Measurements from ENCODE around the gene ERO1B.
"Not testable (repeated sequence)": the region's sequence is repeated elsewhere in the genome, so short reads cannot be mapped to it uniquely, and the experiment has no call there.

Gene ERO1B

GRCh38 chr1:236321101-236321500 is 39.3 kb upstream of the ERO1B start:
- DNase-seq (ENCODE audit: low read depth): no peak
- H3K4me3 ChIP-seq (ENCODE audit: low read depth, low read length): no peak overlapping the region
- no peak for TF ChIP-seq CTCF (IDR thresholded peaks at IDR 0.05; ENCODE audit: low read depth, low read length, missing control alignments)

DNA sequence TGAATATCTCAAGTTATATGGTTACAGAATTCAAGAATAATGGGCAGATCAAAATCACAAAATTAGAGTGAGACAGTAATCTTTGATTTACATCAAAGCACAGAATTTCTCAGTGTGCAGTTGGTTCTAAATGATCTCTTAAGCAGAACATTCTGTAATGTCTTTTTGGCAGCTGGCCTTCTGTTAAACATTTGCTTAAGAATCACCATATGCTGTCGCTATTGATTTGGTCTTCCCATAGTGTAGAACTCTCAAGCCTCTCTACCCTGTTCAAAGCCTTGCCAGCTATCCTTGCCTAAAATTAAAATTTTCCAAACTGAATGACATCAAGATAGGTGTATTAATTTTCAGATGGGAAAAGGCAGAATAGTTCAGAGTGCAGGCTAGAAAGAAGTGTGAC is 38.9 kb upstream of the ERO1B start:
- no peak overlapping the region for H3K4me3 ChIP-seq (ENCODE audit: low read depth, low read length)
- DNase-seq (ENCODE audit: low read depth): no peak
- no peak for TF ChIP-seq CTCF (IDR thresholded peaks at IDR 0.05; ENCODE audit: low read depth, low read length, missing control alignments)

GRCh38 chr1:236320214-236320613 is 38.5 kb upstream of the ERO1B start:
- no peak for DNase-seq (ENCODE audit: low read depth)
- no peak overlapping the region for H3K4me3 ChIP-seq (ENCODE audit: low read depth, low read length)
- TF ChIP-seq CTCF (IDR thresholded peaks at IDR 0.05; ENCODE audit: low read depth, low read length, missing control alignments): no peak

DNA sequence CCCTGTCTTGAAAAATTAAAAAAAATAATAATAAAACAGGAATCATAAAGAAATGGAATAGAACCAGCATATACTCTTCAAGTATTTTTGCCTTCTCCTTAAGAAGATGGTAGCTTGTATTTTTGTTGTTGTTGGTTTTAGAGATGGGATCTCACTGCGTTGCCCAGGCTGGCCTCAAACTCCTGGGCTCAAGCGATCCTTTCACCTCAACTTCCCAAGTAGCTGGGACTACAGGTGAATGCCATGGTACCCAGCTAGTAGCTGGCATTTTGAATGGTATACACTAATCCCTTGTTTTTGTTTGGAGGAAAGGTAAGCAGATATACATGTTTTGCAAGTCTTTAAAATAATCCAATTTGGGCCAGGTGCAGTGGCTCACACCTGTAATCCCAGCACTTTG is 34.7 kb upstream of the ERO1B start:
- DNase-seq (ENCODE audit: low read depth): no peak
- H3K4me3 ChIP-seq (ENCODE audit: low read depth, low read length): no peak overlapping the region
- no peak for TF ChIP-seq CTCF (IDR thresholded peaks at IDR 0.05; ENCODE audit: low read depth, low read length, missing control alignments)

- H3K4me3 ChIP-seq (ENCODE audit: low read depth, low read length): no peak overlapping the region
- no peak for TF ChIP-seq CTCF (IDR thresholded peaks at IDR 0.05; ENCODE audit: low read depth, low read length, missing control alignments)
- no peak for DNase-seq (ENCODE audit: low read depth)
Measured at GRCh38 chr1:236315518-236315917, 33.8 kb upstream of the ERO1B start.

DNA sequence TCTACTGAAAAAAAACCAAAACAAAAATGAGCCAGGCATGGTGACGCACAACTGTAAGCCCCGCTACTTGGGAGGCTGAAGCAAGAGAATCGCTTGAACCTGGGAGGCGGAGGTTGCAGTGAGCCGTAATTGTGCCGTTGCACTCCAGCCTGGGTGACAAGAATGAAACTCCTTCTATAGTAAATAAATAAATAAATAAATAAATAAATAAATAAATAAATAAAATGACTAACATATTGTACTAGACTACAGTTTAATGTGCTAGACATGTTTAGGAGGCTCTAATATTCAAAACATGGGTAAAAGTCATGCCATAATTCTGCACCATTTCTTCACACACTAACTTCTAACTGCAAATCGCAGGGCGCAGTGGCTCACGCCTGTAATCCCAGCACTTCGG is 33.3 kb upstream of the ERO1B start:
- no peak for DNase-seq (ENCODE audit: low read depth)
- TF ChIP-seq CTCF (IDR thresholded peaks at IDR 0.05; ENCODE audit: low read depth, low read length, missing control alignments): no peak
- no peak overlapping the region for H3K4me3 ChIP-seq (ENCODE audit: low read depth, low read length)

DNA sequence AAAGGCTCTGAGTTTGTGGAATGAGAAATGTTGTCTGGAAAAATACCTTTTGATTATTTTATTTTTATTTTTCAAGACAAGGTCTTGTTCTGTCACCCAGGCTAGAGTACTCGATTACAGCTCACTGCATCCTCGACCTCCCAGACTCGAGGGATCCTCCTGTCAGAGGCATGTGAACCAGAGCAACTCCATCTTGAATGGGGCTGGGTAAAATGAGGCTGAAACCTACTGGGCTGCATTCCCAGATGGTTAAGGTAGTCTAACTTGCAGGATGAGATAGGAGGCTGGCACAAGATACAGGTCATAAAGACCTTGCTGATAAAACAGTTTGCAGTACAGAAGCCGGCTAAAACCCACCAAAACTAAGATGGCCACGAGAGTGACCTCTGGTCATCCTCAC is 32.3 kb upstream of the ERO1B start:
- DNase-seq (ENCODE audit: low read depth); H3K4me3 ChIP-seq (ENCODE audit: low read depth, low read length): not testable (repeated sequence)

GRCh38 chr1:236313427-236313826 is 31.7 kb upstream of the ERO1B start:
- H3K4me3 ChIP-seq (ENCODE audit: low read depth, low read length): no peak overlapping the region
- TF ChIP-seq CTCF (IDR thresholded peaks at IDR 0.05; ENCODE audit: low read depth, low read length, missing control alignments): no peak
- DNase-seq (ENCODE audit: low read depth): no peak

Measured in GM12864 (cell line).